Choroid plexus epithelial cell (primary cell): Measurements from ENCODE around the gene ACSS3.
A peak's percentile ranks its signal among the peaks of the same experiment; 100 is the strongest.

ENCODE experiments used
- DNase-seq: peaks from one replicate; pipeline ENCODE4 v3.0.0-alpha.2; 2010; ENCODE audit warnings: low read depth
- H3K4me3 ChIP-seq: 2 replicates; pipeline ENCODE4 v1.5.1; 2011; ENCODE audit warnings: low read depth, mild to moderate bottlenecking, control low read depth, low read length, moderate library complexity
- CTCF ChIP-seq: conservative IDR thresholded peaks from 2 replicates; pipeline ENCODE4 v1.5.1; 2011; ENCODE audit warnings: low read depth, mild to moderate bottlenecking, control low read depth, inconsistent platforms, low read length, moderate library complexity

ACSS3 gene

GRCh38 chr12:81259360-81259759 lies 181.5 kb downstream of the ACSS3 start:
- TF ChIP-seq CTCF, result no peak
- DNase-seq, result no peak
- no peak overlapping the region for H3K4me3 ChIP-seq

GRCh38 chr12:81261508-81262207 lies 183.8 kb downstream of the ACSS3 start:
- H3K4me3 ChIP-seq, result no peak overlapping the region
- peak; percentile 46 for DNase-seq
- peak; percentile 16 for TF ChIP-seq CTCF

- no peak for TF ChIP-seq CTCF
- no peak for DNase-seq
These were observed 185.2 kb downstream of the ACSS3 start for GRCh38 chr12:81263072-81263471.

GRCh38 chr12:81270385-81270784 lies 192.5 kb downstream of the ACSS3 start:
- H3K4me3 ChIP-seq, result no peak overlapping the region
- DNase-seq, result no peak
- TF ChIP-seq CTCF, result no peak

More at GRCh38 chr12:81263072-81263471, 185.2 kb downstream of the ACSS3 start:
- no peak overlapping the region for H3K4me3 ChIP-seq

GRCh38 chr12:81274637-81275529 lies 197.0 kb downstream of the ACSS3 start:
- no peak overlapping the region for H3K4me3 ChIP-seq
- DNase-seq, result peak; percentile 19
- no peak for TF ChIP-seq CTCF

GRCh38 chr12:81284137-81284536 lies 206.3 kb downstream of the ACSS3 start:
- no peak overlapping the region for H3K4me3 ChIP-seq
- no peak for TF ChIP-seq CTCF
- peak; percentile 31 for DNase-seq
